Natural killer cell (primary cell): ENCODE data around the gene STAT4. TPM values are rescaled to one million over a fixed set of nuclear protein-coding genes. Genes with fewer than 3 reads are reported as not detected.
A peak's percentile ranks its signal among the peaks of the same experiment; 100 is the strongest.

ENCODE experiments used
- ATAC-seq, 3 donors: fragments of 150-1000 bp in 2 of 3; fragments of 200-7000 bp in 1 of 3; cut with Tn5 transposase; 1 replicate in 1 of 3; 2 replicates in 2 of 3; pipeline ENCODE4 v1.10.0; 2021; ENCODE audit warnings: mild to moderate bottlenecking in 2 of 3, moderate library complexity in 2 of 3
- DNase-seq, 2 donors: peaks; one replicate each; pipeline versions ENCODE4 v3.0.0 to v3.0.0-alpha.2; 2013 to 2021; ENCODE audit warnings: mixed read lengths in 1 of 2
- H3K27ac ChIP-seq: one replicate; pipeline ENCODE4 v1.5.1; 2013; ENCODE audit warnings: mild to moderate bottlenecking, low read length
- H3K27me3 ChIP-seq: one replicate; pipeline ENCODE4 v1.6.1; 2013; ENCODE audit warnings: low read length; ENCODE audit not compliant: control insufficient read depth, insufficient read depth
- H3K36me3 ChIP-seq: one replicate; pipeline ENCODE4 v1.6.1; 2013; ENCODE audit warnings: low read length; ENCODE audit not compliant: control insufficient read depth, insufficient read depth
- H3K4me1 ChIP-seq: one replicate; pipeline ENCODE4 v1.6.1; 2013; ENCODE audit warnings: low read length; ENCODE audit not compliant: control insufficient read depth, insufficient read depth
- H3K4me3 ChIP-seq: one replicate; pipeline ENCODE4 v1.5.1; 2013; ENCODE audit warnings: low read length
- H3K9me3 ChIP-seq: one replicate; pipeline ENCODE4 v1.6.1; 2013; ENCODE audit warnings: low read length; ENCODE audit not compliant: control insufficient read depth, insufficient read depth
- H3K27ac Mint-ChIP-seq, 2 donors: one replicate each; pipeline ENCODE4 v1.8.0; 2022; ENCODE audit warnings: mild to moderate bottlenecking in 2 of 2, mixed read lengths in 2 of 2, moderate library complexity in 1 of 2
- H3K27me3 Mint-ChIP-seq, 2 donors: one replicate each; pipeline ENCODE4 v1.8.0; 2022; ENCODE audit warnings: low read depth in 2 of 2, mixed read lengths in 2 of 2
- H3K36me3 Mint-ChIP-seq: one replicate; pipeline ENCODE4 v1.8.0; 2022; ENCODE audit warnings: mixed read lengths
- H3K4me1 Mint-ChIP-seq, 2 donors: one replicate each; pipeline ENCODE4 v1.8.0; 2022; ENCODE audit warnings: mixed read lengths in 2 of 2
- H3K4me3 Mint-ChIP-seq: one replicate; pipeline ENCODE4 v1.8.0; 2022; ENCODE audit warnings: mild to moderate bottlenecking, moderate library complexity, mixed read lengths
- H3K9me3 Mint-ChIP-seq, 2 donors: one replicate each; pipeline ENCODE4 v1.8.0; 2022; ENCODE audit warnings: mixed read lengths in 2 of 2
- WGBS: methylation state at CpG from one replicate; pipeline ENCODE4 v1.1.7; 2013; ENCODE audit warnings: missing lambda C conversion rate; ENCODE audit not compliant: insufficient coverage; 5-methylcytosine and 5-hydroxymethylcytosine counted together
- intact Hi-C: fragments of 100-400 bp; cut with micrococcal nuclease; formaldehyde crosslinking; loops from one replicate; pipeline ENCODE4 v1.14.2; 2022
- total RNA-seq, 4 donors: library from RNA; stranded (reverse); fragments of 120-200 nt in 1 of 4; gene quantifications; one replicate each; pipeline versions ENCODE4 v1.2.3 to v1.2.4, GENCODE V29; 2013 to 2022
- TF ChIP-seq, protein P1 (sequence below): fragments of 200-600 bp; IDR thresholded peaks from one replicate; pipeline ENCODE4 v1.8.0; 2022; ENCODE audit warnings: antibody characterized with exemption

Gene STAT4
- total RNA-seq, 3 donors from 2014 or later (not counting 1 experiment from before 2014, with no cell fraction given) = 264 to 339 (median 304) TPM

DNA sequence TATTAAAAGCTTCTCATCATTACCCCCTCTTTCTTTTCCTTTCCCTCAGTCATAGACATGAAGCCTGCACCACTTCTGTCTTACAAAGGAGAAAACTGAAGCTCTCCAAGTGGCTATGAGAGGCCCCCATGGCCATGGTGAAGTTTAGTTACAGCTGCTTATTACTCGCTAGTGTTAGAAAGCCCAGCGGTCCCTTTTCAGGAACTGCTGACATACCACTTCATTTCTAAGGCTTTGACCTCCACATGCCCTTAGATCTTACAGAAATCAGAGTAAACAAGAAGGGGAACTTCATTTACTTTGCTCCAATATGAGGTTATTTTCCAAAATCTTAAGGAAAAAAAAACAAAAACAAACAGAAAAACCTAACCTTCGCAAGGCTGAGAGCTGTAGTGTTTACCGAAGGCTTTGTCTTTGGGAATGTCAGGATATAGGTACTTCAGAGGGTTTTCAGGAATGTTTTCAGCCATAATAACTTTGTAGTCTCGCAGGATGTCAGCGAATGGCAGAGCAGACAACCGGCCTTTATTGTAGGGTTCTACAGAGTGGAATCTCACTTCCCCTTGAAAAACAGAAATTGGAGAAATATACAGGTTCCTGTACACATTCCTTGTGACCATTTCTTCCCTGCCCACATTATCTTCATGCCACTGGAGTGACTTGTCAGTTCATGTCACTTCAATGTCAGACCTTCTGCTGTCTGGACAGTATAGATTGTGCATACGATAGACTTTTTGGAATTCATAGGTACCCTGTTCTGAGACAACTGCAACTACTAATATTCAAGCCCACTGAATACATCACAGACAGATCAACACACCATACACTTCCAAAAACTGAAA, 118.0 kb downstream of the STAT4 start:
- peaks cover 12% of the 10 kb centered on the region for H3K4me1 ChIP-seq
- Mint-ChIP-seq H3K4me1 (peaks cover 38 to 48% of the 10 kb centered on the region in 2 donors), H3K27ac (peak overlapping the region; percentile 40 to 87), H3K9me3 (no peaks in the 10 kb centered on the region), H3K27me3 (no peaks in the 10 kb centered on the region), H3K36me3 (peaks cover 34% of the 10 kb centered on the region), H3K4me3 (no peak overlapping the region)
- intact Hi-C loops = no loop called here
- H3K36me3 ChIP-seq = peaks cover 76% of the 10 kb centered on the region
- ATAC-seq (no peak), DNase-seq (no peak)
- 93% methylated on average over 8 of the region's 8 CpGs for WGBS
- no peak overlapping the region for H3K4me3 ChIP-seq
- TF ChIP-seq, protein P1, sequence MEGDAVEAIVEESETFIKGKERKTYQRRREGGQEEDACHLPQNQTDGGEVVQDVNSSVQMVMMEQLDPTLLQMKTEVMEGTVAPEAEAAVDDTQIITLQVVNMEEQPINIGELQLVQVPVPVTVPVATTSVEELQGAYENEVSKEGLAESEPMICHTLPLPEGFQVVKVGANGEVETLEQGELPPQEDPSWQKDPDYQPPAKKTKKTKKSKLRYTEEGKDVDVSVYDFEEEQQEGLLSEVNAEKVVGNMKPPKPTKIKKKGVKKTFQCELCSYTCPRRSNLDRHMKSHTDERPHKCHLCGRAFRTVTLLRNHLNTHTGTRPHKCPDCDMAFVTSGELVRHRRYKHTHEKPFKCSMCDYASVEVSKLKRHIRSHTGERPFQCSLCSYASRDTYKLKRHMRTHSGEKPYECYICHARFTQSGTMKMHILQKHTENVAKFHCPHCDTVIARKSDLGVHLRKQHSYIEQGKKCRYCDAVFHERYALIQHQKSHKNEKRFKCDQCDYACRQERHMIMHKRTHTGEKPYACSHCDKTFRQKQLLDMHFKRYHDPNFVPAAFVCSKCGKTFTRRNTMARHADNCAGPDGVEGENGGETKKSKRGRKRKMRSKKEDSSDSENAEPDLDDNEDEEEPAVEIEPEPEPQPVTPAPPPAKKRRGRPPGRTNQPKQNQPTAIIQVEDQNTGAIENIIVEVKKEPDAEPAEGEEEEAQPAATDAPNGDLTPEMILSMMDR = no peak
- H3K9me3 ChIP-seq = no peaks in the 10 kb centered on the region
- H3K27me3 ChIP-seq = no peaks in the 10 kb centered on the region
- H3K27ac ChIP-seq = no peak overlapping the region

DNA sequence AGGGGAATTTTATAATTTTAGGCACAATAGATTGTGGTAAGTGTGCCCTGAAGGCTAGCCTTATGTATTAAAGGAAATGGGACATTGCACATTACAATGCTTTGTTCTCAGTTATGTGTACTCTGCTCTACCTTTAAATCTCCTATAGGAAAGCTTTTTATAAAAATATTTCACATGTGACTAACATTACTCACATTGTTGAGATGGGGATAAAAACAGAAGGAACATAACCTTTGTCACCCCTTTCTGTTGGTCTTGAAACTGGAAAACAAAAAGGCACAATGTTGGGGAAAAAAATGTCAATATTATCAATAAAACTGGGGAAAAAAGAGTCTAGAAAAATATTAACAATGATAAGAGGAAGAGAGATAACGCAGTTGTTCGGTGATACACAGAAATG, 119.5 kb downstream of the STAT4 start:
- ATAC-seq = no peak
- Mint-ChIP-seq H3K27ac (peak overlapping the region; percentile 87 to 90), H3K36me3 (peaks cover 22% of the 10 kb centered on the region), H3K4me3 (no peak overlapping the region), H3K4me1 (peaks cover 42 to 46% of the 10 kb centered on the region in 2 donors), H3K27me3 (no peaks in the 10 kb centered on the region), H3K9me3 (no peaks in the 10 kb centered on the region)
- intact Hi-C loops = loop anchor here (2.0 kb wide), 1 partner anchor 16 kb away; the partner anchor contains the start of gene STAT1
- peaks cover 12% of the 10 kb centered on the region for H3K4me1 ChIP-seq
- peaks cover 61% of the 10 kb centered on the region for H3K36me3 ChIP-seq
- no peak for DNase-seq
- H3K27me3 ChIP-seq = no peaks in the 10 kb centered on the region
- no peak overlapping the region for H3K4me3 ChIP-seq
- 75% methylated on average over 2 of the region's 2 CpGs for WGBS
- H3K27ac ChIP-seq = no peak overlapping the region
- TF ChIP-seq, protein P1 = no peak
- no peaks in the 10 kb centered on the region for H3K9me3 ChIP-seq

DNA sequence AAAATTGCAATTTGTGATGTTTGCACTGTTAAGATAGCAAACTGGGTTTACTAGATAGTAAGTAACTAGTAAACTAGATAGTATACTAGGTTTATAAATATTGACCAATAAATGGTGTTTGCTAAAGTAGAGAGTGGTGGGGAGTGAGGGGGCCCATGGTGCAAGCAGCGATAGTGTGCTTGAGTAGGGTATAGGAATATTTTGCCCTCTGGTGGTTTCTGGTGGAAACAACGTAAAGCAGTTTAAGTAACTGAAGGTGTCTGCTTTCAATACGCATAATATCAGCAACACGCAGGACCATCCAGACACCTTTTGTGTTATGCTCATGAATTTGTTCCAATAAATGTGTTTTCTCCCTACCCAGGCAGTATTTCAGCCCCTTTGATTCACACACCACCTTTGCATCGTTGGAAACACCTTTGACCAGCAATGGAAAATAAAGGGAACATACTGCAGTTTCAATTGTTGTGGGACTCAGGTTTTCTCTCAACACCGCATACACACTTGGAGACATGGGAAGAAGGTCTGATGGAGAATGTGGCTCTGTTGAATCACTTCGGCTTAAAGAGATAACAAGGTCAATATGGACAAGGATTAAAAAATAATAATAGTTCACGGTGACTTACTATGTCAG, 120.2 kb downstream of the STAT4 start:
- ATAC-seq (peak; percentile 76 to 84 (median 77)), DNase-seq (peak in 1 of 2 donors; percentile 81)
- Mint-ChIP-seq H3K36me3 (peaks cover 21% of the 10 kb centered on the region), H3K4me1 (peaks cover 47 to 51% of the 10 kb centered on the region in 2 donors), H3K27ac (peak overlapping the region; percentile 87 to 90), H3K4me3 (no peak overlapping the region), H3K9me3 (no peaks in the 10 kb centered on the region), H3K27me3 (no peaks in the 10 kb centered on the region)
- peaks cover 12% of the 10 kb centered on the region for H3K4me1 ChIP-seq
- peaks cover 54% of the 10 kb centered on the region for H3K36me3 ChIP-seq
- H3K27me3 ChIP-seq = no peaks in the 10 kb centered on the region
- TF ChIP-seq, protein P1 = peak; percentile 68
- no peak overlapping the region for H3K4me3 ChIP-seq
- 50% methylated on average over 6 of the region's 8 CpGs for WGBS
- no peaks in the 10 kb centered on the region for H3K9me3 ChIP-seq
- peak overlapping the region; percentile 19 for H3K27ac ChIP-seq
- intact Hi-C loops = loop anchor here (1.0 to 2.0 kb wide), 3 partner anchors 16 to 249 kb away; partner anchors contain the start of gene STAT1
